Measurements from ENCODE around the gene KRT72. TPM values are rescaled to one million over a fixed set of nuclear protein-coding genes. Genes with fewer than 3 reads are reported as not detected.

KRT72 gene
- total and polyA plus RNA-seq, 2 of the 13 experiments (the other 11 are each of a cell fraction or from before 2014, with no cell fraction given), result not detected

DNA sequence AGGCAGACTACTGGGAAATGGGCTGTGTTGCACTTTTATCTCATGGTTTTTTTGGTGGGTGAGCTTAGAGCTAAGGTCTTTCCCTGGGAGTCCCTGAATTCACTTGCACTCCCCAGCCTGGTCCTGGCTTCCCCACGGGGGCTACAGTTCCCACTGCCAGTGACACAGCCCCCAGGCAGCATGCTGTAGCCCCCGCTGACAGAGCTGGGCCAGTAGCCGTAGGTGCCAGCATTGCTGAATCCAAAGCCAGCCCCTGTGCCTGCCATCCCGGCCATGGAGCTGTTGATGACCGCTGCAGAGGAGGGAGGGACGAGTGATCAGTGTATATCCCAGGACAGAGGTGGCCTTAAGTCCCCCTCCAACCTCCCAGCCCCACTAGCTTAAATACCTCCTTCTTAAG is 6.9 kb upstream of the KRT72 start:
- no peak for FAIRE-seq
- intact Hi-C loops (cut with micrococcal nuclease; ENCODE audit: unreplicated experiment), result no loop called here

More for the DNA sequence above, 6.9 kb upstream of the KRT72 start:
- H3K27ac ChIP-seq (ENCODE audit: extremely low read length, insufficient read depth, low read length), result no peak overlapping the region
- no peaks in the 10 kb centered on the region for H3K79me2 ChIP-seq (ENCODE audit: insufficient read depth, low read length)
- no peaks in the 10 kb centered on the region for H3K36me3 ChIP-seq (replicated peaks in 1 of 2; ENCODE audit: control insufficient read depth in 1 of 2, insufficient read depth in 2 of 2, low read length in 2 of 2)
- peaks cover 0 to 12% of the 10 kb centered on the region in 2 experiments; a peak in 3 of 5 replicates for H3K27me3 ChIP-seq (ENCODE audit: control insufficient read depth in 1 of 2, insufficient read depth in 2 of 2, low read length in 2 of 2)
- H3K4me2 ChIP-seq (ENCODE audit: low read depth, low read length), result no peak overlapping the region
- in situ Hi-C loops (cut with HindIII; ENCODE audit: extremely low pct_ligation_motif_present, low pct_unique_long_range_greater_than_20kb), result no loop called here
- POLR2A ChIA-PET, result interaction anchor here (0.6 kb wide), 1 partner anchor 367 kb away, joined by 3 read pairs; no protein-coding TSS in a partner anchor
- H3K9me3 ChIP-seq (ENCODE audit: low read length), result no peaks in the 10 kb centered on the region
- WGBS (ENCODE audit: low lambda C conversion rate), result 6% methylated on average over 6 of the region's 6 CpGs
- CTCF ChIA-PET (ENCODE audit: low intra/inter-chr PET ratio, low total read pairs), result no interaction called here
- no peak overlapping the region for H2AFZ ChIP-seq (ENCODE audit: low read length)
- BruUV-seq (replicated peaks), result no TSS peak
- ATAC-seq (no peak), DNase-seq (ENCODE audit: low spot score) (no peak)
- no peaks in the 10 kb centered on the region for H3K4me1 ChIP-seq (ENCODE audit: insufficient read depth, low read length)
- no peaks in the 10 kb centered on the region for H4K20me1 ChIP-seq (ENCODE audit: insufficient read depth, low read length)
- H3K9ac ChIP-seq (ENCODE audit: insufficient read depth, low read depth, low read length), result no peak overlapping the region
- TF ChIP-seq SIN3A (IDR thresholded peaks at IDR 0.05; ENCODE audit: borderline replicate concordance, low read depth, low read length) (no peak), MTA3 (CRISPR knock-in tag; IDR thresholded peaks at IDR 0.05) (no peak), KDM2A (CRISPR knock-in tag; IDR thresholded peaks at IDR 0.05; ENCODE audit: borderline replicate concordance, low read depth) (no peak), ZNF180 (CRISPR knock-in tag; IDR thresholded peaks at IDR 0.05; ENCODE audit: borderline replicate concordance, low read depth) (no peak), ZBTB38 (CRISPR knock-in tag; IDR thresholded peaks at IDR 0.05) (no peak)
- TF ChIP-seq, protein P1, sequence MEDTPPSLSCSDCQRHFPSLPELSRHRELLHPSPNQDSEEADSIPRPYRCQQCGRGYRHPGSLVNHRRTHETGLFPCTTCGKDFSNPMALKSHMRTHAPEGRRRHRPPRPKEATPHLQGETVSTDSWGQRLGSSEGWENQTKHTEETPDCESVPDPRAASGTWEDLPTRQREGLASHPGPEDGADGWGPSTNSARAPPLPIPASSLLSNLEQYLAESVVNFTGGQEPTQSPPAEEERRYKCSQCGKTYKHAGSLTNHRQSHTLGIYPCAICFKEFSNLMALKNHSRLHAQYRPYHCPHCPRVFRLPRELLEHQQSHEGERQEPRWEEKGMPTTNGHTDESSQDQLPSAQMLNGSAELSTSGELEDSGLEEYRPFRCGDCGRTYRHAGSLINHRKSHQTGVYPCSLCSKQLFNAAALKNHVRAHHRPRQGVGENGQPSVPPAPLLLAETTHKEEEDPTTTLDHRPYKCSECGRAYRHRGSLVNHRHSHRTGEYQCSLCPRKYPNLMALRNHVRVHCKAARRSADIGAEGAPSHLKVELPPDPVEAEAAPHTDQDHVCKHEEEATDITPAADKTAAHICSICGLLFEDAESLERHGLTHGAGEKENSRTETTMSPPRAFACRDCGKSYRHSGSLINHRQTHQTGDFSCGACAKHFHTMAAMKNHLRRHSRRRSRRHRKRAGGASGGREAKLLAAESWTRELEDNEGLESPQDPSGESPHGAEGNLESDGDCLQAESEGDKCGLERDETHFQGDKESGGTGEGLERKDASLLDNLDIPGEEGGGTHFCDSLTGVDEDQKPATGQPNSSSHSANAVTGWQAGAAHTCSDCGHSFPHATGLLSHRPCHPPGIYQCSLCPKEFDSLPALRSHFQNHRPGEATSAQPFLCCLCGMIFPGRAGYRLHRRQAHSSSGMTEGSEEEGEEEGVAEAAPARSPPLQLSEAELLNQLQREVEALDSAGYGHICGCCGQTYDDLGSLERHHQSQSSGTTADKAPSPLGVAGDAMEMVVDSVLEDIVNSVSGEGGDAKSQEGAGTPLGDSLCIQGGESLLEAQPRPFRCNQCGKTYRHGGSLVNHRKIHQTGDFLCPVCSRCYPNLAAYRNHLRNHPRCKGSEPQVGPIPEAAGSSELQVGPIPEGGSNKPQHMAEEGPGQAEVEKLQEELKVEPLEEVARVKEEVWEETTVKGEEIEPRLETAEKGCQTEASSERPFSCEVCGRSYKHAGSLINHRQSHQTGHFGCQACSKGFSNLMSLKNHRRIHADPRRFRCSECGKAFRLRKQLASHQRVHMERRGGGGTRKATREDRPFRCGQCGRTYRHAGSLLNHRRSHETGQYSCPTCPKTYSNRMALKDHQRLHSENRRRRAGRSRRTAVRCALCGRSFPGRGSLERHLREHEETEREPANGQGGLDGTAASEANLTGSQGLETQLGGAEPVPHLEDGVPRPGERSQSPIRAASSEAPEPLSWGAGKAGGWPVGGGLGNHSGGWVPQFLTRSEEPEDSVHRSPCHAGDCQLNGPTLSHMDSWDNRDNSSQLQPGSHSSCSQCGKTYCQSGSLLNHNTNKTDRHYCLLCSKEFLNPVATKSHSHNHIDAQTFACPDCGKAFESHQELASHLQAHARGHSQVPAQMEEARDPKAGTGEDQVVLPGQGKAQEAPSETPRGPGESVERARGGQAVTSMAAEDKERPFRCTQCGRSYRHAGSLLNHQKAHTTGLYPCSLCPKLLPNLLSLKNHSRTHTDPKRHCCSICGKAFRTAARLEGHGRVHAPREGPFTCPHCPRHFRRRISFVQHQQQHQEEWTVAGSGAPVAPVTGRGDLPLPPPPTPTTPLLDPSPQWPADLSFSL (CRISPR knock-in tag; IDR thresholded peaks at IDR 0.05), result no peak
- TF ChIP-seq, protein P2, sequence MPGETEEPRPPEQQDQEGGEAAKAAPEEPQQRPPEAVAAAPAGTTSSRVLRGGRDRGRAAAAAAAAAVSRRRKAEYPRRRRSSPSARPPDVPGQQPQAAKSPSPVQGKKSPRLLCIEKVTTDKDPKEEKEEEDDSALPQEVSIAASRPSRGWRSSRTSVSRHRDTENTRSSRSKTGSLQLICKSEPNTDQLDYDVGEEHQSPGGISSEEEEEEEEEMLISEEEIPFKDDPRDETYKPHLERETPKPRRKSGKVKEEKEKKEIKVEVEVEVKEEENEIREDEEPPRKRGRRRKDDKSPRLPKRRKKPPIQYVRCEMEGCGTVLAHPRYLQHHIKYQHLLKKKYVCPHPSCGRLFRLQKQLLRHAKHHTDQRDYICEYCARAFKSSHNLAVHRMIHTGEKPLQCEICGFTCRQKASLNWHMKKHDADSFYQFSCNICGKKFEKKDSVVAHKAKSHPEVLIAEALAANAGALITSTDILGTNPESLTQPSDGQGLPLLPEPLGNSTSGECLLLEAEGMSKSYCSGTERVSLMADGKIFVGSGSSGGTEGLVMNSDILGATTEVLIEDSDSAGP (CRISPR knock-in tag; IDR thresholded peaks at IDR 0.05; ENCODE audit: borderline replicate concordance), result no peak
- H3K4me3 ChIP-seq (replicated peaks in 1 of 3; ENCODE audit: insufficient read depth in 1 of 3, low read depth in 2 of 3, low read length in 3 of 3), result no peak overlapping the region
